PC-9 (cell line): ENCODE measurements around the gene QDPR. TPM values are rescaled to one million over a fixed set of nuclear protein-coding genes. Genes with fewer than 3 reads are reported as not detected.
"Not testable (repeated sequence)": the region's sequence is repeated elsewhere in the genome, so short reads cannot be mapped to it uniquely, and the experiment has no call there.

Experiments used
- BruUV-seq: library from RNA; stranded (reverse); fragments of 400-500 nt; replicated peaks from 2 replicates; lab custom pipeline; 2021; lab: Mats Ljungman, UMichigan
- CTCF ChIA-PET: fragments of 300-600 bp; sonication (Branson Sonifier 250); formaldehyde crosslinking; loops from one replicate; lab custom pipeline; 2022; ENCODE audit warnings: antibody characterized with exemption; lab: Charles Lee
- POLR2A ChIA-PET: fragments of 300-600 bp; sonication (Branson Sonifier 250); formaldehyde crosslinking; loops from one replicate; lab custom pipeline; 2022; ENCODE audit warnings: antibody characterized with exemption; ENCODE audit not compliant: unreplicated experiment; lab: Charles Lee
- DNase-seq, 2 experiments: peaks; one replicate each; pipeline versions ENCODE4 v3.0.0 to v3.0.0-alpha.2; 2015 to 2022; ENCODE audit warnings: mixed read lengths in 1 of 2
- H2AFZ ChIP-seq: fragments of 200-600 bp; sonication (generic); 2 replicates; pipeline ENCODE4 v1.8.1; 2017; ENCODE audit warnings: antibody characterized with exemption
- H3F3A ChIP-seq: fragments of 200-600 bp; sonication (generic); 2 replicates; pipeline ENCODE4 v1.8.1; 2017; ENCODE audit warnings: antibody characterized with exemption, mild to moderate bottlenecking, low read depth; ENCODE audit not compliant: insufficient read depth
- H3K27ac ChIP-seq: fragments of 200-600 bp; sonication (generic); 2 replicates; pipeline ENCODE4 v1.6.1; 2016; ENCODE audit warnings: mixed run types
- H3K27me3 ChIP-seq: fragments of 200-600 bp; sonication (generic); 2 replicates; pipeline ENCODE4 v1.6.1; 2016; ENCODE audit warnings: low read depth, mixed run types; ENCODE audit not compliant: insufficient read depth
- H3K36me3 ChIP-seq: fragments of 200-600 bp; sonication (generic); 2 replicates; pipeline ENCODE4 v1.6.1; 2016; ENCODE audit warnings: low read depth, mixed run types
- H3K4me1 ChIP-seq: fragments of 200-600 bp; sonication (generic); replicated peaks from 2 replicates; pipeline ENCODE4 v1.6.1; 2016; ENCODE audit warnings: mixed run types; ENCODE audit not compliant: insufficient read depth
- H3K4me2 ChIP-seq: fragments of 200-600 bp; sonication (generic); 2 replicates; pipeline ENCODE4 v1.6.1; 2017; ENCODE audit warnings: mixed run types
- H3K4me3 ChIP-seq: fragments of 200-600 bp; sonication (generic); 2 replicates; pipeline ENCODE4 v1.6.1; 2016; ENCODE audit warnings: mixed run types
- H3K79me2 ChIP-seq: fragments of 200-600 bp; sonication (generic); 2 replicates; pipeline ENCODE4 v1.6.1; 2017; ENCODE audit warnings: low read depth, mixed run types
- H3K9me2 ChIP-seq: fragments of 200-600 bp; sonication (generic); 2 replicates; pipeline ENCODE4 v1.8.1; 2017; ENCODE audit warnings: mild to moderate bottlenecking; ENCODE audit not compliant: insufficient read depth
- H3K9me3 ChIP-seq: fragments of 200-600 bp; sonication (generic); 2 replicates; pipeline ENCODE4 v1.8.1; 2016; ENCODE audit warnings: low read depth; ENCODE audit not compliant: insufficient read depth
- H4K20me1 ChIP-seq: fragments of 200-600 bp; sonication (generic); 2 replicates; pipeline ENCODE4 v1.8.1; 2017; ENCODE audit not compliant: insufficient read depth
- CTCF ChIP-seq: fragments of 200-600 bp; sonication (generic); conservative IDR thresholded peaks from 2 replicates; pipeline ENCODE4 v1.6.1; 2017; ENCODE audit warnings: mixed run types, antibody characterized with exemption, mild to moderate bottlenecking, moderate library complexity
- EZH2 ChIP-seq: fragments of 200-600 bp; sonication (generic); IDR thresholded peaks from 2 replicates; pipeline ENCODE4 v1.8.0; 2017; ENCODE audit warnings: antibody characterized with exemption, low read depth
- intact Hi-C: fragments of 100-400 bp; cut with micrococcal nuclease; formaldehyde crosslinking; loops from one replicate; pipeline ENCODE4 v1.10.0; 2022; ENCODE audit not compliant: unreplicated experiment
- total RNA-seq: library from RNA; stranded (reverse); gene quantifications from 2 replicates; pipeline ENCODE4 v1.2.3, GENCODE V29; 2021

QDPR gene
- total RNA-seq, 1 experiment from 2014 or later = 14.0 TPM

GRCh38 chr4:17544205-17544604, 32.3 kb upstream of the QDPR start:
- no peaks in the 10 kb centered on the region for H3K36me3 ChIP-seq
- no peak overlapping the region for H2AFZ ChIP-seq
- no peaks in the 10 kb centered on the region for H4K20me1 ChIP-seq
- H3K9me3 ChIP-seq = no peaks in the 10 kb centered on the region
- H3K79me2 ChIP-seq = no peaks in the 10 kb centered on the region
- H3F3A ChIP-seq = no peaks in the 10 kb centered on the region
- ChIA-PET POLR2A (no interaction called here), CTCF (no interaction called here)
- no TSS peak for BruUV-seq
- H3K4me2 ChIP-seq = peak overlapping the region; percentile 23; the same call in 1 of the 2 replicates
- 0 out of 2 replicates have a peak, but pooled peaks cover 3% of the 10 kb centered on the region for H3K4me1 ChIP-seq
- intact Hi-C loops = no loop called here
- no peaks in the 10 kb centered on the region for H3K9me2 ChIP-seq
- TF ChIP-seq EZH2 = no peak
- no peak for TF ChIP-seq CTCF
- H3K4me3 ChIP-seq = no peak overlapping the region
- peak in 1 of 2 experiments; percentile 46 for DNase-seq
- H3K27ac ChIP-seq = no peak overlapping the region
- H3K27me3 ChIP-seq = no peaks in the 10 kb centered on the region

DNA sequence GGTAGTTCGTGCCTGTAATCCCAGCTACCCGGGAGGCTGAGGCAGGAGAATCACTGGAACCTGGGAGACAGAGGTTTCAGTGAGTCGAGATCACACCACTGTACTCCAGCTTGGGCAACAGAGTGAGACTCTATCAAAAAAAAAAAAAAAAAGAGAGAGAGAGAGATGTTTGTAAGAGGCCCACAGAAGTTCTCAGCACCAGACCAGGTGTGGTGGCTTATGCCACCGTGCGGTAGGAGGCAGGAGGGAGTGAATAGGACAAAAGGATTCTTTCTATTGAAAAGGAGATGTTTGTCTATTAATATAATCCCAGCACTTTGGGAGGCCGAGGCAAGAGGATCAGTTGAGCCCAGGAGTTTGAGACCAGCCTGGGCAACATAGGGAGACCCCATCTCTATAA, 25.2 kb upstream of the QDPR start:
- CTCF ChIA-PET, H3K4me3 ChIP-seq, H4K20me1 ChIP-seq, H3K4me1 ChIP-seq, H3K36me3 ChIP-seq, H3K9me2 ChIP-seq, BruUV-seq, H3K79me2 ChIP-seq, H3K9me3 ChIP-seq, DNase-seq, H3K4me2 ChIP-seq, POLR2A ChIA-PET, H3F3A ChIP-seq, H3K27ac ChIP-seq, H3K27me3 ChIP-seq, intact Hi-C loops, H2AFZ ChIP-seq: not testable (repeated sequence)

DNA sequence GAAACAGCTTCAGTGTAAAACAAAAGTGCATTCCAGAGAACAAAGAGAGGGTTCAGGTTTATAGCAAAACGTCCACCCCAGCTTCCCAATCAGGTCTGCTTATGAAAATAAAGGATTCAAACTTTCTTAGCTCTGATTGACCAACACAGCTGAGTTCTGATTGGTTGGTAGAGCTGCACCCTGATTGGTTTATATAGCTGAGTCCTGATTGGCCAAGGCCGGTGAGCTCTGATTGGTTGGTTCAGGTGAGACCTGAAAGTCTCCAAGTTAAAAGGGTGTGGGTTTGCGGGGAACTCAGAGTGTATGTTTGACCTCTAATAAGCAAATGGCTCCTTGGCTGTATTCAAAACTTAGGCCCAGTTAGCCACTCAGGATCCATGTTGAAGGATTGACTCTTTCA, 24.0 kb upstream of the QDPR start:
- no peak for DNase-seq
- TF ChIP-seq CTCF = no peak
- TF ChIP-seq EZH2 = no peak
- H2AFZ ChIP-seq = no peak overlapping the region

DNA sequence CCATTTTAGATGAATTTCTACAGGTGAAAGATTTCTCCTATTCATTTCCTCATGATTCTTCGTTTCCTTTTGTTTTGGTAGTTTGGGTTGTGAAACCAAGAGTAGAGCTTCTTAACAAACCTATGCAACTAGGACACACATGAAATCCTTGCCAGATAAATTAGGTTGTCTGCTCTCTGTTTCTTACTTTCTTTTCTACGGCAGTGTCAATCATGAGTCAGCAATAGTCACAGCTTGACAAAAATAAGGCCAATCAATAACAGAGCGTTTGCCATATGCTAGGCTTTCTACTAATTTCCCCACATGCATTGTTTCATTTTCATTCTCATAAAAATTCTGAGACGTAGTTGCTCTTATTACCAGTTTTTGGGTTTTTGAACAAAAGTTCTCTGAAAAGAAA, 23.4 kb upstream of the QDPR start:
- no peaks in the 10 kb centered on the region for H3F3A ChIP-seq
- ChIA-PET CTCF (no interaction called here), POLR2A (no interaction called here)
- no TSS peak for BruUV-seq
- DNase-seq = no peak
- H4K20me1 ChIP-seq = no peaks in the 10 kb centered on the region
- no peak overlapping the region for H2AFZ ChIP-seq
- H3K4me1 ChIP-seq = no peaks in the 10 kb centered on the region
- H3K79me2 ChIP-seq = no peaks in the 10 kb centered on the region
- no peak overlapping the region for H3K4me2 ChIP-seq
- intact Hi-C loops = no loop called here
- no peak overlapping the region for H3K4me3 ChIP-seq
- H3K27me3 ChIP-seq = no peaks in the 10 kb centered on the region
- no peaks in the 10 kb centered on the region for H3K9me3 ChIP-seq
- TF ChIP-seq EZH2 (no peak), CTCF (no peak)
- H3K27ac ChIP-seq = no peak overlapping the region
- no peaks in the 10 kb centered on the region for H3K9me2 ChIP-seq
- H3K36me3 ChIP-seq = no peaks in the 10 kb centered on the region

More for the DNA sequence above, 24.0 kb upstream of the QDPR start:
- Histone ChIP-seq H3K9me3 (no peaks in the 10 kb centered on the region), H3K9me2 (no peaks in the 10 kb centered on the region), H3K36me3 (no peaks in the 10 kb centered on the region), H4K20me1 (no peaks in the 10 kb centered on the region), H3K79me2 (no peaks in the 10 kb centered on the region), H3K27me3 (no peaks in the 10 kb centered on the region), H3F3A (no peaks in the 10 kb centered on the region), H3K27ac (no peak overlapping the region), H3K4me3 (no peak overlapping the region), H3K4me1 (no peaks in the 10 kb centered on the region), H3K4me2 (no peak overlapping the region)
- POLR2A ChIA-PET = interaction anchor here (0.6 kb wide), 1 partner anchor 10 kb away, joined by 9 read pairs; no protein-coding TSS in a partner anchor
- intact Hi-C loops = no loop called here
- no TSS peak for BruUV-seq
- CTCF ChIA-PET = no interaction called here
